A549 (cell line): Measurements from ENCODE around the gene ENTHD1. TPM values are rescaled to one million over a fixed set of nuclear protein-coding genes. Genes with fewer than 3 reads are reported as not detected.
"Not testable (repeated sequence)": the region's sequence is repeated elsewhere in the genome, so short reads cannot be mapped to it uniquely, and the experiment has no call there.

Experiments
- ATAC-seq, 2 experiments: fragments of 200-7000 bp in 1 of 2; fragments of >200 bp in 1 of 2; cut with Nextera tagmentation in 1 of 2; cut with Tn5 transposase in 1 of 2; 3 replicates each; pipeline versions ENCODE4 v1.8.0 to v1.9.1; 2018 to 2020; ENCODE audit warnings: mild to moderate bottlenecking in 1 of 2, moderate library complexity in 1 of 2
- CTCF ChIA-PET: fragments of 300-600 bp; sonication (Branson Sonifier 250); formaldehyde crosslinking; extraction: SDS; loops from one replicate; lab custom pipeline; 2021; ENCODE audit warnings: antibody characterized with exemption, inconsistent platforms; lab: Yijun Ruan, JAX
- POLR2A ChIA-PET: fragments of 350-600 bp; formaldehyde crosslinking; extraction: SDS; loops from one replicate; lab custom pipeline; 2021; ENCODE audit warnings: antibody characterized with exemption, inconsistent platforms; lab: Yijun Ruan, JAX
- DNase-seq, 2 experiments: peaks; one replicate each; pipeline versions ENCODE4 v3.0.0 to v3.0.0-alpha.2; 2011 to 2016; ENCODE audit warnings: low read depth in 1 of 2, low spot score in 1 of 2
- FAIRE-seq: peaks from 2 replicates; lab custom pipeline; 2011; peaks lifted over from hg19 to GRCh38; lab: Jason Lieb, UNC
- H3K27ac ChIP-seq, 2 experiments: fragments of >200 bp; sonication (Bioruptor Twin); formaldehyde crosslinking; 3 replicates each; pipeline ENCODE4 v1.5.1; 2016 to 2017
- H3K4me1 ChIP-seq: fragments of >200 bp; sonication (Bioruptor Twin); formaldehyde crosslinking; 3 replicates; pipeline ENCODE4 v1.6.1; 2016
- H3K4me2 ChIP-seq: fragments of >200 bp; sonication (Bioruptor Twin); formaldehyde crosslinking; 3 replicates; pipeline ENCODE4 v1.6.1; 2016
- H3K4me3 ChIP-seq: fragments of >200 bp; sonication (Bioruptor Twin); formaldehyde crosslinking; 3 replicates; pipeline ENCODE4 v1.5.1; 2016
- H3K9me3 ChIP-seq: fragments of >200 bp; sonication (Bioruptor Twin); formaldehyde crosslinking; 3 replicates; pipeline ENCODE4 v1.6.1; 2016
- BHLHE40 ChIP-seq: IDR thresholded peaks from 2 replicates; pipeline ENCODE4 v1.6.1; 2012; ENCODE audit warnings: low read depth, low read length, inconsistent platforms
- CBX8 ChIP-seq: fragments of 200-600 bp; sonication (generic); IDR thresholded peaks from 2 replicates; pipeline ENCODE4 v1.6.1; 2016
- CHD2 ChIP-seq: fragments of 150-350 bp; IDR thresholded peaks from 2 replicates; pipeline ENCODE4 v1.6.1; 2014; ENCODE audit warnings: low read length; ENCODE audit not compliant: partially characterized antibody
- CHD4 ChIP-seq: fragments of 200-600 bp; sonication (generic); IDR thresholded peaks from 2 replicates; pipeline ENCODE4 v1.6.1; 2016; ENCODE audit warnings: antibody characterized with exemption, mild to moderate bottlenecking, borderline replicate concordance
- EHF ChIP-seq: fragments of 250-450 bp; sonication (Bioruptor Pico); IDR thresholded peaks from 2 replicates; pipeline ENCODE4 v1.5.0; 2020; ENCODE audit warnings: mild to moderate bottlenecking
- EP300 ChIP-seq, 2 experiments: fragments of >200 bp; sonication (Bioruptor Twin); formaldehyde crosslinking; IDR thresholded peaks; 2 replicates in 1 of 2; 3 replicates in 1 of 2; pipeline ENCODE4 v1.6.1; 2016 to 2017
- HOXB5 ChIP-seq: fragments of 250-450 bp; sonication (Bioruptor Pico); IDR thresholded peaks from 2 replicates; pipeline ENCODE4 v1.5.0; 2020; ENCODE audit warnings: mild to moderate bottlenecking, moderate library complexity
- NR3C1 ChIP-seq: fragments of >200 bp; sonication (Bioruptor Twin); formaldehyde crosslinking; IDR thresholded peaks from 3 replicates; pipeline ENCODE4 v1.6.1; 2017
- RARB ChIP-seq: fragments of 250-450 bp; sonication (Bioruptor Pico); IDR thresholded peaks from 2 replicates; pipeline ENCODE4 v1.8.0; 2021; ENCODE audit warnings: mild to moderate bottlenecking, moderate library complexity
- RCOR1 ChIP-seq: fragments of 150-350 bp; IDR thresholded peaks from 2 replicates; pipeline ENCODE4 v1.6.1; 2014; ENCODE audit warnings: antibody characterized with exemption, low read length, low read depth
- SREBF2 ChIP-seq: fragments of 450-650 bp; IDR thresholded peaks from 2 replicates; pipeline ENCODE4 v1.6.1; 2014; ENCODE audit warnings: mild to moderate bottlenecking, moderate library complexity
- ZC3H11A ChIP-seq: fragments of 450-650 bp; IDR thresholded peaks from 2 replicates; pipeline ENCODE4 v1.6.1; 2014; ENCODE audit warnings: antibody characterized with exemption, mild to moderate bottlenecking
- ZFP36 ChIP-seq: fragments of 450-650 bp; IDR thresholded peaks from 2 replicates; pipeline ENCODE4 v1.6.1; 2014; ENCODE audit warnings: borderline replicate concordance; ENCODE audit not compliant: partially characterized antibody
- WGBS: methylation state at CpG from one replicate; pipeline ENCODE4 v1.1.6; 2017; ENCODE audit errors: missing lambda C conversion rate; 5-methylcytosine and 5-hydroxymethylcytosine counted together
- polyA plus RNA-seq, 4 experiments: library from polyadenylated mRNA; depleted of rRNA in 3 of 4; stranded (reverse); fragments of >200 nt; fragmentation: RNase III in 1 of 4; extraction: RNeasy Plus Mini Kit Qiagen cat#74134 plus additional on column Dnase treatment in 1 of 4; gene quantifications; 2 replicates in 3 of 4; 3 replicates in 1 of 4; pipeline ENCODE4 v1.2.3, GENCODE V29; 2011 to 2017
- TF ChIP-seq, protein P1 (sequence below): fragments of >200 bp; sonication (Bioruptor Twin); formaldehyde crosslinking; IDR thresholded peaks from 2 replicates; pipeline ENCODE4 v1.6.1; 2016
- TF ChIP-seq, protein P2 (sequence below): IDR thresholded peaks from 2 replicates; pipeline ENCODE4 v1.6.1; 2012
- TF ChIP-seq, protein P3 (sequence below): fragments of >200 bp; sonication (Bioruptor Twin); formaldehyde crosslinking; IDR thresholded peaks from 3 replicates; pipeline ENCODE4 v1.5.1; 2016
- TF ChIP-seq, protein P4 (sequence below): fragments of 200-600 bp; sonication (generic); IDR thresholded peaks from 2 replicates; pipeline ENCODE4 v1.6.1; 2016; ENCODE audit warnings: antibody characterized with exemption, mild to moderate bottlenecking, moderate library complexity
- TF ChIP-seq, protein P5 (sequence below): fragments of 450-650 bp; IDR thresholded peaks from 2 replicates; pipeline ENCODE4 v1.6.1; 2014; ENCODE audit warnings: antibody characterized with exemption

Gene ENTHD1
- polyA plus RNA-seq, 2 of the 4 experiments (the other 2 are of a cell fraction), result not detected

DNA sequence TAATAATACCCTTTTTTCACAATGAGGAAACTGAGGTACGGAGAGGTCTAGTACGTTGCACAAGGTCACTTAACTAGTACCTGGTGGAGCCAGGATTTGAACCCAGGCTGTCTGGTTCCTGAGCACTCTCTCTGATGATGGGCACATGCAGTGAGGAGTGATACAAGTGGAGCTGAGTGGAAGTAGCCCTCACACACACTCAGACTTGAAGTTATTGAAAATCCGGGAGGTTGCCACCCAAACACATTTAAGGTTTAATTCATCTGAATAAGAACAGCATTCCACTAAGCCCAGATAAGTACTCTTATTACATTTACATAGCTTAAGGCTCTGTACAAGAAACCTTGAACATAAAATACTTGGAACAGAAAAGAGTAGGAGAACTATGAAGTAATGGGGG is 12.1 kb upstream of the ENTHD1 start:
- POLR2A ChIA-PET, result no interaction called here
- 49% methylated on average over 3 of the region's 3 CpGs for WGBS
- no peaks in the 10 kb centered on the region for H3K9me3 ChIP-seq
- DNase-seq (no peak), FAIRE-seq (no peak), ATAC-seq (no peak)
- no peak overlapping the region for H3K27ac ChIP-seq
- TF ChIP-seq, protein P1, sequence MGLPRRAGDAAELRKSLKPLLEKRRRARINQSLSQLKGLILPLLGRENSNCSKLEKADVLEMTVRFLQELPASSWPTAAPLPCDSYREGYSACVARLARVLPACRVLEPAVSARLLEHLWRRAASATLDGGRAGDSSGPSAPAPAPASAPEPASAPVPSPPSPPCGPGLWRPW, result no peak
- no peak for TF ChIP-seq CHD2
- TF ChIP-seq, protein P2, sequence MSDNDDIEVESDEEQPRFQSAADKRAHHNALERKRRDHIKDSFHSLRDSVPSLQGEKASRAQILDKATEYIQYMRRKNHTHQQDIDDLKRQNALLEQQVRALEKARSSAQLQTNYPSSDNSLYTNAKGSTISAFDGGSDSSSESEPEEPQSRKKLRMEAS, result no peak
- TF ChIP-seq EP300 (IDR thresholded peaks at IDR 0.05), result no peak
- TF ChIP-seq HOXB5 (CRISPR knock-in tag), result no peak
- TF ChIP-seq, protein P3, sequence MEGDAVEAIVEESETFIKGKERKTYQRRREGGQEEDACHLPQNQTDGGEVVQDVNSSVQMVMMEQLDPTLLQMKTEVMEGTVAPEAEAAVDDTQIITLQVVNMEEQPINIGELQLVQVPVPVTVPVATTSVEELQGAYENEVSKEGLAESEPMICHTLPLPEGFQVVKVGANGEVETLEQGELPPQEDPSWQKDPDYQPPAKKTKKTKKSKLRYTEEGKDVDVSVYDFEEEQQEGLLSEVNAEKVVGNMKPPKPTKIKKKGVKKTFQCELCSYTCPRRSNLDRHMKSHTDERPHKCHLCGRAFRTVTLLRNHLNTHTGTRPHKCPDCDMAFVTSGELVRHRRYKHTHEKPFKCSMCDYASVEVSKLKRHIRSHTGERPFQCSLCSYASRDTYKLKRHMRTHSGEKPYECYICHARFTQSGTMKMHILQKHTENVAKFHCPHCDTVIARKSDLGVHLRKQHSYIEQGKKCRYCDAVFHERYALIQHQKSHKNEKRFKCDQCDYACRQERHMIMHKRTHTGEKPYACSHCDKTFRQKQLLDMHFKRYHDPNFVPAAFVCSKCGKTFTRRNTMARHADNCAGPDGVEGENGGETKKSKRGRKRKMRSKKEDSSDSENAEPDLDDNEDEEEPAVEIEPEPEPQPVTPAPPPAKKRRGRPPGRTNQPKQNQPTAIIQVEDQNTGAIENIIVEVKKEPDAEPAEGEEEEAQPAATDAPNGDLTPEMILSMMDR, result no peak
- TF ChIP-seq ZFP36, result no peak
- TF ChIP-seq SREBF2, result no peak
- TF ChIP-seq RARB (CRISPR knock-in tag), result no peak
- no peak for TF ChIP-seq CBX8
- TF ChIP-seq NR3C1, result no peak
- CTCF ChIA-PET, result no interaction called here
- H3K4me1 ChIP-seq, result no peaks in the 10 kb centered on the region
- no peak overlapping the region for H3K4me3 ChIP-seq
- H3K4me2 ChIP-seq, result no peak overlapping the region

DNA sequence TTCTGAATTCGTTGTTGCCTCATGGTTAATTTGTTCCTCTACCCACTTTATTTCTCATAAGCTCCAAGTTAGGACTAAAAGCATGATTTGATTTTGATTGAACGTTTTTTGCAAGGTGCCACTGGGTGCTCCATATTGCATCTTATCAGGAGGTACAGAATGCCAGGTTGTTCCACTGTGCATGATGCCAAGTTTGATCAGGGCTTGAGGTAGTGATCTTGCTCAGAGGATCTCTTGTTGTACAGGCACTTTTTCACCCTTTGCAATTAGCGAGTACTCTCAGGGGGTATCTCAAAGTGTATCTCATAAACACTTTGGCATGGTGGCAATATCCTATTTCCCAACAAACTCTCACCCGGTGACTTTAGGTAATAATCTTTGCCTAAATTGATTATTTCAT is 11.3 kb upstream of the ENTHD1 start:
- 41% methylated on average over 4 of the region's 4 CpGs for WGBS
- no peak for FAIRE-seq
- Histone ChIP-seq H3K4me1 (no peaks in the 10 kb centered on the region), H3K9me3 (no peaks in the 10 kb centered on the region), H3K4me3 (no peak overlapping the region), H3K27ac (no peak overlapping the region), H3K4me2 (no peak overlapping the region)
- DNase-seq, result no peak
- ATAC-seq, result no peak
- CTCF ChIA-PET, result interaction anchor here (0.5 kb wide), 1 partner anchor 201 kb away, joined by 3 read pairs; no protein-coding TSS in a partner anchor
- TF ChIP-seq EHF, result no peak
- no peak for TF ChIP-seq ZC3H11A
- TF ChIP-seq RCOR1, result no peak
- TF ChIP-seq HOXB5 (CRISPR knock-in tag), result no peak
- TF ChIP-seq BHLHE40, result no peak
- no peak for TF ChIP-seq CHD4
- TF ChIP-seq, protein P4, sequence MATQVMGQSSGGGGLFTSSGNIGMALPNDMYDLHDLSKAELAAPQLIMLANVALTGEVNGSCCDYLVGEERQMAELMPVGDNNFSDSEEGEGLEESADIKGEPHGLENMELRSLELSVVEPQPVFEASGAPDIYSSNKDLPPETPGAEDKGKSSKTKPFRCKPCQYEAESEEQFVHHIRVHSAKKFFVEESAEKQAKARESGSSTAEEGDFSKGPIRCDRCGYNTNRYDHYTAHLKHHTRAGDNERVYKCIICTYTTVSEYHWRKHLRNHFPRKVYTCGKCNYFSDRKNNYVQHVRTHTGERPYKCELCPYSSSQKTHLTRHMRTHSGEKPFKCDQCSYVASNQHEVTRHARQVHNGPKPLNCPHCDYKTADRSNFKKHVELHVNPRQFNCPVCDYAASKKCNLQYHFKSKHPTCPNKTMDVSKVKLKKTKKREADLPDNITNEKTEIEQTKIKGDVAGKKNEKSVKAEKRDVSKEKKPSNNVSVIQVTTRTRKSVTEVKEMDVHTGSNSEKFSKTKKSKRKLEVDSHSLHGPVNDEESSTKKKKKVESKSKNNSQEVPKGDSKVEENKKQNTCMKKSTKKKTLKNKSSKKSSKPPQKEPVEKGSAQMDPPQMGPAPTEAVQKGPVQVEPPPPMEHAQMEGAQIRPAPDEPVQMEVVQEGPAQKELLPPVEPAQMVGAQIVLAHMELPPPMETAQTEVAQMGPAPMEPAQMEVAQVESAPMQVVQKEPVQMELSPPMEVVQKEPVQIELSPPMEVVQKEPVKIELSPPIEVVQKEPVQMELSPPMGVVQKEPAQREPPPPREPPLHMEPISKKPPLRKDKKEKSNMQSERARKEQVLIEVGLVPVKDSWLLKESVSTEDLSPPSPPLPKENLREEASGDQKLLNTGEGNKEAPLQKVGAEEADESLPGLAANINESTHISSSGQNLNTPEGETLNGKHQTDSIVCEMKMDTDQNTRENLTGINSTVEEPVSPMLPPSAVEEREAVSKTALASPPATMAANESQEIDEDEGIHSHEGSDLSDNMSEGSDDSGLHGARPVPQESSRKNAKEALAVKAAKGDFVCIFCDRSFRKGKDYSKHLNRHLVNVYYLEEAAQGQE, result no peak
- TF ChIP-seq, protein P2, result no peak
- no peak for TF ChIP-seq ZFP36
- TF ChIP-seq, protein P5, sequence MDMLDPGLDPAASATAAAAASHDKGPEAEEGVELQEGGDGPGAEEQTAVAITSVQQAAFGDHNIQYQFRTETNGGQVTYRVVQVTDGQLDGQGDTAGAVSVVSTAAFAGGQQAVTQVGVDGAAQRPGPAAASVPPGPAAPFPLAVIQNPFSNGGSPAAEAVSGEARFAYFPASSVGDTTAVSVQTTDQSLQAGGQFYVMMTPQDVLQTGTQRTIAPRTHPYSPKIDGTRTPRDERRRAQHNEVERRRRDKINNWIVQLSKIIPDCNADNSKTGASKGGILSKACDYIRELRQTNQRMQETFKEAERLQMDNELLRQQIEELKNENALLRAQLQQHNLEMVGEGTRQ, result no peak
- no peak for TF ChIP-seq CHD2
- POLR2A ChIA-PET, result no interaction called here

DNA sequence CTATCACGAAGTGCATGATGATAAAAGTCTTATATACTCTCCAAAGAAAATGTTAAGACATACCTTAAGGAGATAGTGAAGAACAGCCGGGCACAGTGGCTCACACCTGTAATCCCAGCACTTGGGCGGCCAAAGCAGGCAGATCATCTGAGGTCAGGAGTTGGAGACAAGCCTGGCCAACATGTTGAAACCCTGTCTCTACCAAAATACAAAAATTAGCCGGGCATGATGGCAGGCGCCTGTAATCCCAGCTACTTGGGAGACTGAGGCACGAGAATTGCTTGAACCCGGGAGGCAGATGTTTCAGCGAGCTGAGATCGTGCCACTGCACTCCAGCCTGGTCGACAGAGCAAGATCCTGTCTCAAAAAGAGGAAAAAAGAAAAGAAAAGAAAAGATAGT is 10.5 kb upstream of the ENTHD1 start:
- ATAC-seq, DNase-seq, H3K9me3 ChIP-seq, H3K4me2 ChIP-seq, H3K27ac ChIP-seq, FAIRE-seq, CTCF ChIA-PET, H3K4me1 ChIP-seq, H3K4me3 ChIP-seq, POLR2A ChIA-PET: not testable (repeated sequence)
- WGBS, result 23% methylated on average over 8 of the region's 10 CpGs
